ENCODE measurements around the gene ASB18. TPM values are rescaled to one million over a fixed set of nuclear protein-coding genes. Genes with fewer than 3 reads are reported as not detected.

The ASB18 gene
- total RNA-seq, 3 donors from 2014 or later (not counting 1 experiment from before 2014, with no cell fraction given), result not detected

GRCh38 chr2:236156860-236157194 lies 107.4 kb downstream of the ASB18 start:
- H3K4me3 Mint-ChIP-seq, result no peak overlapping the region
- DNase-seq, result no peak
- H3K27me3 ChIP-seq (ENCODE audit: control insufficient read depth, insufficient read depth, low read length), result peaks cover 16% of the 10 kb centered on the region
- peaks cover 2 to 5% of the 10 kb centered on the region in 2 donors for H3K9me3 Mint-ChIP-seq
- no peak overlapping the region for H3K27ac ChIP-seq (ENCODE audit: low read length)
- H3K36me3 Mint-ChIP-seq, result no peaks in the 10 kb centered on the region
- no peak overlapping the region for H3K4me3 ChIP-seq (ENCODE audit: low read length)
- peaks cover 47 to 52% of the 10 kb centered on the region in 2 donors for H3K27me3 Mint-ChIP-seq (ENCODE audit: low read depth in 2 of 2)
- WGBS (ENCODE audit: insufficient coverage), result 78% methylated on average over 6 of the region's 7 CpGs
- no peak for ATAC-seq
- intact Hi-C loops (cut with micrococcal nuclease), result no loop called here
- no peaks in the 10 kb centered on the region for H3K36me3 ChIP-seq (ENCODE audit: control insufficient read depth, insufficient read depth, low read length)
- no peak overlapping the region for H3K27ac Mint-ChIP-seq
- no peaks in the 10 kb centered on the region for H3K4me1 Mint-ChIP-seq
- no peak for TF ChIP-seq CTCF (IDR thresholded peaks at IDR 0.05)
- H3K9me3 ChIP-seq (ENCODE audit: control insufficient read depth, insufficient read depth, low read length), result peaks cover 3% of the 10 kb centered on the region
- H3K4me1 ChIP-seq (ENCODE audit: control insufficient read depth, insufficient read depth, low read length), result no peaks in the 10 kb centered on the region

- Mint-ChIP-seq H3K36me3 (no peaks in the 10 kb centered on the region), H3K27ac (no peak overlapping the region), H3K4me3 (no peak overlapping the region), H3K27me3 (ENCODE audit: low read depth in 2 of 2) (peaks cover 43 to 46% of the 10 kb centered on the region in 2 donors), H3K9me3 (peaks cover 2 to 5% of the 10 kb centered on the region in 2 donors), H3K4me1 (no peaks in the 10 kb centered on the region)
- TF ChIP-seq CTCF (IDR thresholded peaks at IDR 0.05), result no peak
- ATAC-seq (no peak), DNase-seq (no peak)
- intact Hi-C loops (cut with micrococcal nuclease), result no loop called here
- H3K27me3 ChIP-seq (ENCODE audit: control insufficient read depth, insufficient read depth, low read length), result peaks cover 13% of the 10 kb centered on the region
- peaks cover 3% of the 10 kb centered on the region for H3K9me3 ChIP-seq (ENCODE audit: control insufficient read depth, insufficient read depth, low read length)
- no peaks in the 10 kb centered on the region for H3K4me1 ChIP-seq (ENCODE audit: control insufficient read depth, insufficient read depth, low read length)
- H3K4me3 ChIP-seq (ENCODE audit: low read length), result no peak overlapping the region
- WGBS (ENCODE audit: insufficient coverage), result 87% methylated on average over 16 of the region's 16 CpGs
- no peaks in the 10 kb centered on the region for H3K36me3 ChIP-seq (ENCODE audit: control insufficient read depth, insufficient read depth, low read length)
- no peak overlapping the region for H3K27ac ChIP-seq (ENCODE audit: low read length)
These were observed 107.9 kb downstream of the ASB18 start for GRCh38 chr2:236156095-236156859.

DNA sequence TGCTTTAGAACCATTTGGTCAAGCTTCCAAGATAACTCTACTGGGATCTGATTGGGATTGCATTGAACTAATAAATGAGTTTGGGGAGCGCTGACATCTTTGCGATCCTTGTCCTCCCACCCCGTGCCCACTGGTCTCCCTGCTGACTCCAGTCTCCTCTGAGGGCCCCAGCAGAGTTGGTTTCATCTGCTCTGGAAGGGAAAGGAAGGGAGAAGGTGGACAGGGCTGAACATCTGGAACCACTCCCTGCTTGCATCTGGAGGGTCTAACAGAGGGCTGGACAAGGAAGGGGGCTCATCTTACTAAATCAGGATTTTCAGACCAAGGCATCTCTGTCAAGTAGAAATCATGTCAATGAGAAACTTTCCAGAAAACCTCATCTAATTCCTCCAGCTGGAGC lies 108.8 kb downstream of the ASB18 start:
- Mint-ChIP-seq H3K4me1 (no peaks in the 10 kb centered on the region), H3K4me3 (no peak overlapping the region), H3K27ac (no peak overlapping the region), H3K36me3 (no peaks in the 10 kb centered on the region), H3K9me3 (peaks cover 2 to 5% of the 10 kb centered on the region in 2 donors), H3K27me3 (ENCODE audit: low read depth in 2 of 2) (peaks cover 39 to 44% of the 10 kb centered on the region in 2 donors)
- ATAC-seq (no peak), DNase-seq (no peak)
- intact Hi-C loops (cut with micrococcal nuclease), result no loop called here
- H3K4me3 ChIP-seq (ENCODE audit: low read length), result no peak overlapping the region
- H3K4me1 ChIP-seq (ENCODE audit: control insufficient read depth, insufficient read depth, low read length), result no peaks in the 10 kb centered on the region
- peaks cover 3% of the 10 kb centered on the region for H3K9me3 ChIP-seq (ENCODE audit: control insufficient read depth, insufficient read depth, low read length)
- H3K27me3 ChIP-seq (ENCODE audit: control insufficient read depth, insufficient read depth, low read length), result peaks cover 11% of the 10 kb centered on the region
- 92% methylated on average over 3 of the region's 3 CpGs for WGBS (ENCODE audit: insufficient coverage)
- H3K36me3 ChIP-seq (ENCODE audit: control insufficient read depth, insufficient read depth, low read length), result no peaks in the 10 kb centered on the region
- H3K27ac ChIP-seq (ENCODE audit: low read length), result no peak overlapping the region
- no peak for TF ChIP-seq CTCF (IDR thresholded peaks at IDR 0.05)

- H3K36me3 ChIP-seq (ENCODE audit: control insufficient read depth, insufficient read depth, low read length), result no peaks in the 10 kb centered on the region
- TF ChIP-seq CTCF (IDR thresholded peaks at IDR 0.05), result no peak
- Mint-ChIP-seq H3K27me3 (ENCODE audit: low read depth in 2 of 2) (peaks cover 11 to 32% of the 10 kb centered on the region in 2 donors), H3K4me1 (no peaks in the 10 kb centered on the region), H3K9me3 (no peaks in the 10 kb centered on the region), H3K4me3 (no peak overlapping the region), H3K36me3 (no peaks in the 10 kb centered on the region), H3K27ac (no peak overlapping the region)
- H3K4me1 ChIP-seq (ENCODE audit: control insufficient read depth, insufficient read depth, low read length), result no peaks in the 10 kb centered on the region
- DNase-seq, result no peak
- intact Hi-C loops (cut with micrococcal nuclease), result no loop called here
- 98% methylated on average over 6 of the region's 7 CpGs for WGBS (ENCODE audit: insufficient coverage)
- H3K9me3 ChIP-seq (ENCODE audit: control insufficient read depth, insufficient read depth, low read length), result no peaks in the 10 kb centered on the region
- H3K27me3 ChIP-seq (ENCODE audit: control insufficient read depth, insufficient read depth, low read length), result peaks cover 5% of the 10 kb centered on the region
- H3K27ac ChIP-seq (ENCODE audit: low read length), result no peak overlapping the region
- ATAC-seq, result no peak
- no peak overlapping the region for H3K4me3 ChIP-seq (ENCODE audit: low read length)
These were observed 117.8 kb downstream of the ASB18 start for GRCh38 chr2:236146436-236146835.
